ENCODE results near the gene RSRC1.
"Not testable (repeated sequence)": the region's sequence is repeated elsewhere in the genome, so short reads cannot be mapped to it uniquely, and the experiment has no call there.

RSRC1 gene

DNA sequence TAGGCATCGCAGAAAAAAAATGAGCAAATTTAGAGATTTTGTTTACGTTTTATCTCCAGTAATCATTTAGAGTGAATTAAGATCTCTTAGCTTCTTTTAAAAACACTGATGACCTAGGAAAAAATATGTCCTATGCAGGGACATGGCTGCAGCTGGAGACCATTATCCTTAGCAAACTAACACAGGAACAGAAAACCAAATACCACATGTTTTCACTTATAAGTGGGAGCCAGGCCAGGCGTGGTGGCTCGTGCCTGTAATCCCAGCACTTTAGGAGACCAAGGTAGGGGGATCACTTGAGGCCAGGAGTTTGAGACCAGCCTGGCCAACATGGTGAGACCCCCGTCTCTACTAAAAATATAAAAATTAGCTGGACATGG, 298.6 kb downstream of the RSRC1 start:
- DNase-seq, result not testable (repeated sequence)

GRCh38 chr3:158418035-158418434, 308.1 kb downstream of the RSRC1 start:
- no peak for DNase-seq

GRCh38 chr3:158419820-158420653, 310.1 kb downstream of the RSRC1 start:
- no peak for DNase-seq

GRCh38 chr3:158420654-158421396, 310.9 kb downstream of the RSRC1 start:
- DNase-seq, result no peak

GRCh38 chr3:158430448-158430847, 320.6 kb downstream of the RSRC1 start:
- no peak for DNase-seq

GRCh38 chr3:158430968-158431367, 321.1 kb downstream of the RSRC1 start:
- DNase-seq, result no peak

GRCh38 chr3:158431829-158432228, 321.9 kb downstream of the RSRC1 start:
- no peak for DNase-seq

DNA sequence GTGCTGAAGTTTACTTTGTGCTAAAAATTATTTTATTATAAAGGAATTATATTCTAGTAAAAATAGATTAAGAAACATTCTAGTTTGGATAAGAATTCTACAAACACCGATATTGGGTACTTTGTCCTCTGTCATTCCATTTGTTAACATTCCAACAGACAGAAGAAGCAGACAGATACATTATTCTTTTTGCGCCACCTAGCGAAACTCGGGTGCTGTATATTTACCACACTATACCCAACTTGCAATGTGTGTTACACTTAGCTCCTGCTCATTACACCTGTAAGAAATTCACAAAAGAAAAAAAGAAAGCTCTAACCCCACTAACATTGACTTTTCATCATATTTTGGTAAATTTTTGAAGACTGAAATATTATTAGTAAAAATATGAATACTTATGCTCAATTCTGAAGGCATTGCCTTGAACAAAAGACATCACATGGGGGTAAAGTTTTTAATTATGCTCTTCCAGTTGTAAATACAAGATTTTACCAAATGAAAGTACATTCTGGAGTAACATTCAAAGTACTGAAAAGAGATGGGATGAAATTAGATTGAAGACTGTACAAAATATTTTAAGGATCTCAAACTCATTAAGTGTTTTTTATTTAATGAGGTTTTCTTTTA, 324.6 kb downstream of the RSRC1 start:
- peak; percentile 83 for DNase-seq

DNA sequence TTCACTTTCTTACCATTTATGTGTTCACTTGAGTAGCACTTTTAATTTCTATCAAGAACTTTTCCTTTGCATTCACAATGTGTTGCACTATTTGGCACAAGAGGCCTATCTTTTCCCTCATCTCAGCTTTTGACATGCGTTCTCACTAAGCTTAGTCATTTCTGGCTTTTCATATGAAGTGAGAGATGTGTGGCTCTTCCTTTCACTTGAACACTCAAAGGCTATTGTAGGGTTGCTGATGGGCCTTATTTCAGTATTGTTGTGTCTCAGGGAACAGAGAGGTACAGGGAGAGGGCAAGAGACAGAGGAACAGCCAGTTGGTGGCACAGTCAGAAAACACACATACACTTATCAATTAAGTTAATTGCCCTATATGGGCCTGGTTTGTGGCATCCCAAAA, 333.7 kb downstream of the RSRC1 start:
- no peak for DNase-seq

DNA sequence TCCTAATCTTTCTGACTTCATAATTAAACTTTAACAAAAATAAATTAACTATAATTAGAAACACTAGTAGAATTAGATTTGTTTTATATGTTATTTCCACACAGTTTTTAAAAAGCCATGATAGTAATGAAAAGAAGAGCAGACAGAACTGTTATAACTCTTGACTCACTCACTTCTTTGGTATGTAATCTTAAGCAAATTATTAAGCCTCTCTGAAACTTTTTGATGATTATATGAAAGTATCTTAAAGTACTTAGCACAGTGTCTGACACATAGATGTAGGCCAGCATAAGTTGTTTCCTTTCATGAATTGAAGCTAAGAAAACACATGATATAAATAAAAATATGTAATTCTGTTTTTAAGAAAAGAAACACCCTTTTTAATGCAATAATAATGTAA, 337.5 kb downstream of the RSRC1 start:
- DNase-seq, result no peak

GRCh38 chr3:158451405-158452055, 341.6 kb downstream of the RSRC1 start:
- no peak for DNase-seq

DNA sequence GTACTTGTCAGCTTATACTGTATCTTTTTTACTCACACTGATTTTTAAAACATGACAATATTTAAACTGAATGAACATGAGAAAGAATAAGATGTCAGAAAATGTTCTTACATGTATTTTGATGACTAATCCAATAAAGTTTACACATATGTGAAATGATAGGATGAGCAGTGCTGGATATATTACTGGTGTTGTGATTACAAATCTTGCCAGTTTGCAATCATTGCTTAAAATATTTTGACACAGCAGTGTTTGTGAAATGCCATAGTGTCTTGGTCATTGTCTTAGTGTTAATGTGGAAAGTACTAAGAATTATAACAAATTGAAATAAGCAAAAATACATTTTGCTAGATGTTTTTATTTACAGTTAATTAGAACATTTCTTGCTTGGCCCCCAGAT, 342.4 kb downstream of the RSRC1 start:
- no peak for DNase-seq

DNA sequence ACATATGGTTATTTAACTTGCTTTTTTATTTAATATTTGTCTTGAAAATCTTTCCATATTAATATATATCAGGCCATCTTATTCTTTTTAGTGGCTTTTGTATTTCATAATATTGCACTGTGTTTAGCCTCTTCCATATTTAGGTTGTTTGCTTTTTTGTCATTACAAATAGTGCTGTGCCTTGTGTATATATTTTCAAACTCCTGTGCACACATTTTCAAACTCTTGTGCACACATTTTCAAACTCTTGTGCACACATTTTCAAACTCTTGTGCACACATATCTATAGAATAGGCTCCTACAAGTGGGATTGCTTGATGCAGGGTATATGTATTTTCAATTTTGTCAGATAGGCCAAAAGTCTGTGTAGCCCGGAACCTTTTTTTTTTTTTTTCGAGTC, 343.1 kb downstream of the RSRC1 start:
- DNase-seq, result no peak

DNA sequence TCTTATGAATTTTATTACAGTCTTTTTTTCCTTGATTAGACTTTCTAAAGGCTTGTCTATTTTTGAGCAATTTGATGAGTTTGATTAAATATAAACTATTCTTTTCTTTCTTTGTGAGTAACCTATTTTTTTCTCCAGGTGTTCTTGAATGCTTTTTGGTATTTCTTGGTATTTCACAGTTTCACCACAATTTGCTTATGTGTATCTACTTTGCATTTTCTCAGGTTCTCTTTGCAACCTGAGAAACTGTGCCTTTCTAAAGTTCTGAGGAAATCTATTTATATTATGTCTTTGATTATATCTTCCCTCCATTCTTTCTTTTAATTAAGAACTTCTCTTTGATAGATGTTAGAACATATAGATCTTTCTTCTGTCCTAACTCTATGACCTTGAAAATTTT, 344.0 kb downstream of the RSRC1 start:
- no peak for DNase-seq

- no peak for DNase-seq
These were observed 345.5 kb downstream of the RSRC1 start for GRCh38 chr3:158455406-158455805.

DNA sequence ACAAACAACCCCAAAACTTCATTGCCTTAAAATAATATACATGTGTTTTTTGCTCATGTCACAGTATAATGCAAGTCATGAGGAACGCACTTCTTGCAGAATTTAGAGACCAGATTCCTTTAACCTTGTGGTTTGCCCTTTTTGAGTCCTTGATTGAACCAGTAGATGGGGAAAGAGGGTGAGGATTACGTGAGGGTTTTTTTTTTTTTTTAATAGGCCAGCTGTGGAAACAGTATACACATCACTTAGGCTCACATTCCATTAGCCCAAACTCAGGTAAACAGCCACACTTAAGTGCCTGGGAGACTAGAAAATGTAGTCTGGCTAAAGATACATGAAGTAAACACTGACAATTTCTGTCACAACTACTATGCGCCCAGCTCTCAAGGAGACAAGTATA, 346.2 kb downstream of the RSRC1 start:
- no peak for DNase-seq

- DNase-seq, result no peak
These were observed 348.6 kb downstream of the RSRC1 start for GRCh38 chr3:158458464-158458863.

DNA sequence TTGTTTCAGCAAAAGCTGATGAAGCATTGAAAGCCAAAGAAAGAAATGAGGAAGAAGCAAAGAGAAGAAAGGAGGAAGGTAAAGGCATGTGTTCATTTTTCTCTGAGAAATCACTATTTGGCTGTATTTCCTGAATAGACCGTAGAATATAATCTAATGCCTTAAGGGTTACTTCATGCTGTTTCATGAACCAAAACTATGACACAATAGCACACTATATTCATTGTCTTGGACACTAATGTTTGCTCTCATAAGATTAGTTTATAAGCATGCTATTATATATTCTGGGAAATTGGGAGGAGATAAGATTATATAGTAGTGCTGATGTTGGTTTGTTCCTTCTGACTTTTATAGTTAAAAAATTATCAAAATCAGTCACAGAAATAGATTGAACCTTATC, 351.0 kb downstream of the RSRC1 start:
- no peak for DNase-seq

DNA sequence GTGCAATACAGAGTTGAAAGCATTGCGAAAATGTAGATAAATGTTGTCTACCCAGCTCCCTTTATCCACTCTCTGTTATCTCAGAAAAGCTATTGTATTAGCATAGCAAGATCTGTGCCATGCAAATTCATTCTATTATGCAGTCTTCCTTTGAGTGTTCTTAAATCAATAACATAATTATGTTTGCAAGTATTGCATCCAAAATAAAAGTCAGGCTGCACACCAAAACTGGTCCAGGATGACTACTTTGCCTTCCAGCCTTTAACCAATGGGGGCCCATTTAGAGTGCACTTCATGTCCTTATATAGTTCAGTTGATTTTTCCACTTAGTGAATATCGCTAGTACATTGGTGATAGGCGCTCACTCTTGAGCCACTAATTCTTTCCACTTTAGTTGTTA, 353.7 kb downstream of the RSRC1 start:
- no peak for DNase-seq

DNA sequence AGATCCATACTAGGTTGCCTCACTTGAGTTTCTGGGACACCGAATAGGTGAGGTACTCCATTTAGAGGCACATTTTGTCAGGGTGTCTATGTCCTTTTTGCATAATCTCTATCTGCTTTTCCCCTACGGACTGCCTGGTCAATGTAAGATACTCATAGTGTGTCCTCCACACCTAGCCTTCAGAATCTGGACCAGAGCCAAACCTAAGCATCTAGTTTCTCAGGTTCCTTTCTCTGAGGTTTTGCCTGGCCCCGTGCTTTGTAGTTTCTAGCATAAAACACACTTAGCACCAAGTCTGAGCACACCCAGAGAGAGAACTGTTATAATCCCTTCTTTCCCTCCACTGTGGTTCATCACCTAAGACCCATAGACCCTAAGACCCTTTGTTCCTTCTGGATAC, 355.2 kb downstream of the RSRC1 start:
- DNase-seq, result no peak

DNA sequence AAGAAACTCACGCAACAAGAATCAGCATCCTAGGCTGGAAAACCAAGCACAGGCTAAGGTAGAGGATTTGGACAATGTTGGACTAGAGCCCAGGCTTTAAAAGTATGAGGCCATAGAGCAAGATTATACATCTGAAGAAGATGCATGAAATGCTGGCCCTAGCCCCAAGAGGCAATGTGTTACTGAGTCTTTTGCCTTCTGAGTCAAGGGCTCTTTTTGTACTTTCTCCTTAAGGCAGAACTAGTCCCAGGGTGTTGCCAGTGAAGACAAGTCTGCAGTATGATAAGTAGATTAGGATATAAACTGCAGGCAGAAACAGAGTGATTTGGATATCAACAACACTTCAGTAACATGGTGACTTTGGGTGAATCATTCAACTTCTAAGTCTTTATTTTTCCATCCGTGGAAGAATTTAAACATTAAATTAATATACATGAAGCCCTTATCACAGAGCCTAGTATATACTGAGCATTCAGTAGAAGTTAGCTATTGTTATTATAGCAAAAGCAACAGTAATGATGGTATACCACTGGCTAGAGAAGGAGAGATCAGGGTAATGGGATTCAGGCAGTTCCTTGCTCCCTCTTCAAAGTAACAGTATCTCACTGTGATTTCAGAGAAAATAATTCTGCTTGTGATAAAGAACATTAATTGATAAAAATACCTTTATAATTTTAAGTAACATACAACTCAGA, 361.2 kb downstream of the RSRC1 start:
- peak; percentile 85 for DNase-seq

DNA sequence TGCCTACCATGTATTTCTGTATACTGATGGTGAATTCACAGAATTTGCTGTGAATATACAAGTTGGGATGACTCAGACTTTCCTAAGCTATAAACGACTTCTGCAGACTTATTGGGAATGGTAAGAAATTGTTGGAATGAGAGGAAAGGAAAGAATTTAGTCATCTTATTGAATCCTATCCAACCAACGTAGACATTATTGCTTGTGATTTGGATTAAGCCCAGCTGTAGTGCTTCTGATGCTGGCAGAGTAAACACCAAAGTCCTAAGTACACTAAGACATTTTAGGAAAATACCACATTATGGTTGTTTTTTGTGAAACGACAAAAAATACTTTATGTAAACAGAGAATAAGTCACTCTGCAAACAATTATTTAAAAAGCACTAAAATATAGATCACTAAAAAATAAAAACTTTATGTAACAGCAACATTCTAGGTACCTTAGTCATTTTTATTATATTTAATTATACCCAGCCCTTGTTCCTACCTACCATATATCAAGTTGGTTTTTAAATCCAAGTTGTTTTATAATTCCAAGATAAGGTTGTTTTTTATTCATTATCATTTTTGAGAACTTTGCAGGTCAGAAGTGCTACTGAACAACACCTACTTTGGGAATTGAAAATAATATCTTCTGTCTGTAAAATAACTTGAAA, 361.9 kb downstream of the RSRC1 start:
- DNase-seq, result peak; percentile 8

Measured in hematopoietic multipotent progenitor cell treated with erythropoietin and hydrocortisone succinate and interleukin-3 and kit ligand, for 8 days (in vitro differentiated cells).